Activated effector memory CD4-positive, alpha-beta T cell treated with anti-CD3 and anti-CD28 coated beads, Interleukin-2, amount 50 U/mL, for 16 hours (primary cell): ENCODE results near the gene FGF19.
"Not testable (repeated sequence)": the region's sequence is repeated elsewhere in the genome, so short reads cannot be mapped to it uniquely, and the experiment has no call there.

ENCODE experiments used
- DNase-seq: peaks from one replicate; pipeline ENCODE4 v3.0.0-alpha.2; 2020

Gene FGF19

DNA sequence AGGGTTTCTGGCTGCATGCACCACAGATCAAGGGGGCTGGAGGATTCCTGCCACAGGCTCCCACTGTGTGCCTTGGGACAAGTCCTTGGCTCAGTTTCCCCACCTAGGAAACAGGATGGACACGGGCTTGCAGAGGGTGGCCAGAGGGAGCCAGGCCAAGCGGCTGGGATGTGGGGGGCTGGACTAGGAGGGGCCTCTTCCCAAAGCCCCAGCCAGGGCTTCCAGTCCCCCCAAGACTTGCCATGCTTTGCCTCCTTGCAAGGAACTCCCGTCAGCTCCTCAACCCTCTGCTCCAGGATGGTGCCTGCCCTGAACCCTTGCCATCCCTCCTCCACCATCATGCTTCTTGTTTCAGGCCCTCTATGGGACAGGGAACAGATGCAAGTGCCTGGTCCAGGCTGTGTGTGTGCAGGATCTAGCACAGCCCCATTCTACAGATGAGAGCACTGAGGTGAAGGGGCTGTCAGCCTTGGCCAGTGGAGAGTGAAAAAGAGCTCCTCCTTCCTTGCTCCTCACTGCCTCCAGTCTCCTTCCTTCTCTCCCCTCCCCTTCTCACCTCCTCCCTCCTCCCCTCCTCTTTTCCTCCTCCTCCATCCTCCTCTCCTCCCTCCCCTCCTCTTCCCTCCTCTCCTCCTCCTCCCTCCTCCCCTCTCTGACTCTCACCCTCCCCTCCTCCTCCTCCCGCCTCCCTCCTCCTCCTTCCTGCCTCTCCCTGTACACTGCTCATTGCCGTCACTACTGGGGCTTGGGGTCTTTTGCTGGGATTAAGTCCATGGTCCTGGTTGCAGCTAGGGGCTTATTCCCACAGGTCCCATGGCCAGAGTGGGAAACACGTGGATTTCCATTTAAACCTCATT is 13.3 kb upstream of the FGF19 start:
- no peak for DNase-seq

DNA sequence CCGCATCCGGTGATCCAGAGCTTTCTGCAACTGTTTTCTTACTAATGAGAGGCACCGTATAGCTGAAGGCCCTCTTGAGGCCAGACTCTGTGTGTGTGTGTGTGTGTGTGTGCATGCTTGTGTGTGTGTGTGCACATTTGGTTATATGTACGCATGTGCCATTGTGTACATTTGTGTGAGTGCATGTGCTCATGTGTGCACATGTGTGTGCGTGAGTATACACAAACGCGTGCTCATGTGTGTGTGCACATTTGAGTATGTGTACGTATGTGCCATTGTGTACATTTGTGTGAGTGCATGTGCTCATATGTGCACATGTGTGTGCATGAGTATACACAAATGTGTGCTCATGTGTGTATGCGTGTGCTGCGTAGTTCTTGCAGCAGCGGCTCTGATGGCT is 12.3 kb upstream of the FGF19 start:
- no peak for DNase-seq

DNA sequence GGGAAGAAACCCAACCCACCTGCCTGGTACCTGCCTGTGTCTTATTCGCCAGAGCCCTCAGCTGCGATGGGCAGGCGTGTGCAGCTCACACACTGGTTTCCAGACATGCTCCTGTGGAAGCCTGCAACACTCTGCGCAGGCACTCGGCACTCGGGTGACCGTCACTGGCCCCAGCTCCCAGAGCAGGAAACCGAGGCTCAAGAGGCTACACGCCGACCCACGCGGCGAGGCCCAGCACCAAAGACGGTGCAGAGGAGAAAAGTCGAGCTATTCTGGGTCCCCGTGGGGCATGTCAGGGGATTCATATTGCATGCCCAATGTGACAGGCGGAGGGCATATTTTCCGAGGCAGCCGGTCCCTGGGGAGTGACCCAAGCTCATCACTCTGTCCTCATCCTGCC is 11.6 kb upstream of the FGF19 start:
- DNase-seq = no peak

DNA sequence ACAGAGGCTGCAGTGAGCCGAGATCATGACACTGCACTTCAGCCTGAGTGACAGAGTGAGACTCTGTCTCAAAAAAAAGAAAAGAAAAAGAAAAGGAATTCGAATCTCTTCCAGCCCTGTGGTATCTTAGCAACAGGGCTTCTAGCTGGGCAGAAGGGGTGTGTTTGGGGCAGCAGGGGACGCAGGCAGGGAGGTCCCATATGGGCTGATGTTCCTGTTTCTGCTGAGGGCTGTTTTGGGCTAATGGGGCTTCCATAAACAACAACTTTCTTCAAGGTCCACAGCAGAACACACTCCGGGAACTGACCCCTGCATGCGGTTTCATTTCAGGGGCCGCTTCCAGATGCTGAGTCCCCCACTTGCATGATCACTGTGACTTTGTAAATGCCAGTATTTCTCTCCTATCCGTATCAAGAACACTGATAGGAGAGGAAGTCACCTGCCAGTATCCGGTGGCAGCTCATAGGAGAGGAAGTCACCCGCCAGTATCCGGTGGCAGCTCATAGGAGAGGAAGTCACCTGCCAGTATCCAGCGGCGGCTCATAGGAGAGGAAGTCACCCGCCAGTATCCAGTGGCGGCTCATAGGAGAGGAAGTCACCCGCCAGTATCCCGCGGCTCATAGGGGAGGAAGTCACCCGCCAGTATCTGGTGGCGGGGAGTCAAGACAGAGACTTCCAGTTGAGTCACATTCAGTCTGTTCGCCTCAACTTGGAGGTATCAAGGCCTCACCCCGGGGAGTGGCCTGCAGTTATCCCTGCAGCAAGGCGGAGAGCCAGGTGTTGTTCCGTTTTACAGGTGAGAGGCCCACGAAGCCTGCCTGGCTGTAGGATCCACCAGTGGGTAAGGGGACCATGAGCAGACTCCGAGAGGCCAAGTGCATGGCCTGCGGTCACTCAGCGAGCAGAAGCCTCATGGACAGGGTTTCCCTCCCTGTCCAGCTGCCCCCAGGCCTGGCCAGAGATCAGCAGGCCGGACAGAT is 8.3 kb upstream of the FGF19 start:
- DNase-seq = no peak

DNA sequence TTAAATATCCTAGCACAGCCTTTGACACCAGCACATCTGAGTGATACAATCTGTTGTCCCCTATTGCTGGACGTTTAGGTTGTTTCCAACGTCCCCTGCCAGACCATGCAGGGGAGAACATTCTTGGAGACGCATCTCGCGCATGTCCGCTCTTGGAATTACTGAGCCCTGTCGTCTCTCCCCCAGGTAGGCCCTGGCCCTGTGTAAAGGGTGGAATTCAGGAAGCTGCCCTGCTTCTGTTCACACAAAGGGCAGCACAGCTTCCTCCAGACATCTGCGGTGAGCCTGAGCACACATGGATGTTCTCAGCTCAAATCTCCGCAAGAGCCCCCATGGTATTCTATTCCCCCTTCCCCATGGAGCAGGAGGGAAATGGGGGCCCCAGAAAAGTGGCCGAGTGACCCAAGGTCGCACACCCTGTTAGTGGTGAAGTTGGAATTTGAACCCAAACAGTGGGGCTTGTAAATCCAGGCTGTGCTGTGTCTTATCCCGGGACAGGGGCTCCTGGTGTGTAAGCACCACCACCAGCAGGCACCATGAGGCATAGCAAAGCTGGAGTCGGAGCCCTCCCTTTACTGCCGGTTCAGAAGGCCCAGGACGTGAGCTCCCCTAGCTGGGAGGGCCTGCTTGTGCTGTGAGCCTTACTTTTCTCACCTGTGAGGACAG is 5.0 kb upstream of the FGF19 start:
- no peak for DNase-seq

DNA sequence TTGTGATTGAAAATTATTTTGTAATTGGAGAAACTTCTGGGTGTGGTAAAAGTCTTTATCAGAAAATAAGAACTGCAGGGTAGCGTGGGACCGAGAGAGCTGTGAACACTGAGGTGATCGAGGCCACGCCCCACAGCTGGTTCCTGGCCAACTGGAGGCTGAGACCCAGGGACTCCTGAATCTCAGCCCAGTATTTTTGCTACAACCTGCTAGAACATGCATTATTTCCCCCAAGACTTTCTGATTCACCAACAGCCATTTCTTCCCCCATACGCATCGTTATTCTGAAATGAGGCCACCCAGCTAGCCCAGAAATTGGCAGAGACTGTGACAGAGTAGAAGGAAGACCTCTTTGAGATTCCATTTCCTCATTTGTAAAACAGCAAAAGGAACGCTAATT is 3.4 kb upstream of the FGF19 start:
- DNase-seq = no peak

DNA sequence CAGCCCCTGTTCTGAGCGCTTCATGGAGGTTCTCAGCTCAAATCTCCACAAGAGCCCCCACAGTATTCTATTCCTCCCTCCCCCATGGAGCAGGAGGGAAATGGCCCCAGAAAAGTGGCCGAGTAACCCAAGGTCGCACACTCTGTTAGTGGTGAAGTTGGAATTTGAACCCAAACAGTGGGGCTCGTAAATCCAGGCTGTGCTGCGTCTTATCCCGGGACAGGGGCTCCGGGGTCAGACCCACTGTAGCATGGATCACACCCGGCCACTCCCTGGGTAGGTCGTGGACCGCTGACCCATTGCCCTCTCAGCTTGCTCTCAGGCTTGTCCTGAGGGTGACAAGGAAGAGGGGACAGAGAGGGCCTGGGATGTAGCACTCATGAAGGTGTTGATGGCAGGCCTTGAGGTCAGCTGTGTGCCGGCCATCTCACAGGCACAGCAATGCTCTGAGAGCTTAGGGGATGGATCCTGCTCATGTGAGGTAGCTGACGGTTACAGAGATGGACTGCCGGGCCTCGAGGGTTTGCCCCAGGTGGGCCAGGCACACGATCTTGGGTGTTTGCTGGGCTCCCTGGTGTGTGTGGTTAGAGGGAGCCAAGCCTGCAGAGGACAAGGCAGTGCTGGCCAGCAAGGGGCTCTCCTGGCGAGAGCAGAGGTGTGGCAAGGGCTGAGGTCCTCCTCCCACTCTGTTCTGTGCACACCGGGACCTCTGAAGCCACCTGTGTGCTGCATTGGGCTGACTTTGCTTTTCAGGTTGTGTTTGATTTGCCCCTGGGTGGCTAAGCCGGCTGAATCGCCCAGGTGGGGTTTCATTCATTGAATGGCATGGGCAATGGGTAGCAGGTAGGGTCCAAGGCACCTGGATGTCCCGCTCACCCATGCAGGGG is 2.3 kb upstream of the FGF19 start:
- DNase-seq = no peak

DNA sequence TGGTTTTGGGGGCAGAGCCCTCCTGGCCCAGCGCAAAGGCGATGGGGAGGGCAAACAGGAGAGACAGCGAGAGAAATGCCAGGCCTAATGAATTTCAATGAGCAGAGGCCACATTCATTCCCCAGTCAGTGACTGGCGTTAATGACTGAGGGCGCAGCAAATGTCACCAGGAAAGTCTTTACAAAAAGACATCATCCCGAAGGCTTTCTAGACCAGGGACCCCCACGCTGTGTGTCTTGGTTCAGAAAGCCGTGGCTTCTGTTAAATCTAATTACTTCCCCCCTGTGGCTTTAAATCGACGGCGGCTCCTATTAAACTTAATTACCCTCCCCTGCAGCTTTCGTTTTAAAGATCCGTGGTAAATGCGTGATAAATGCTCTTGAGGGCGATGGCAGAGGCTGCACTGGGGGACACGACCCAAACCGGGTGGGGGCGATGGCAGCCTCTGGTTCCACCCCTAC is 1.6 kb upstream of the FGF19 start:
- DNase-seq = no peak

DNA sequence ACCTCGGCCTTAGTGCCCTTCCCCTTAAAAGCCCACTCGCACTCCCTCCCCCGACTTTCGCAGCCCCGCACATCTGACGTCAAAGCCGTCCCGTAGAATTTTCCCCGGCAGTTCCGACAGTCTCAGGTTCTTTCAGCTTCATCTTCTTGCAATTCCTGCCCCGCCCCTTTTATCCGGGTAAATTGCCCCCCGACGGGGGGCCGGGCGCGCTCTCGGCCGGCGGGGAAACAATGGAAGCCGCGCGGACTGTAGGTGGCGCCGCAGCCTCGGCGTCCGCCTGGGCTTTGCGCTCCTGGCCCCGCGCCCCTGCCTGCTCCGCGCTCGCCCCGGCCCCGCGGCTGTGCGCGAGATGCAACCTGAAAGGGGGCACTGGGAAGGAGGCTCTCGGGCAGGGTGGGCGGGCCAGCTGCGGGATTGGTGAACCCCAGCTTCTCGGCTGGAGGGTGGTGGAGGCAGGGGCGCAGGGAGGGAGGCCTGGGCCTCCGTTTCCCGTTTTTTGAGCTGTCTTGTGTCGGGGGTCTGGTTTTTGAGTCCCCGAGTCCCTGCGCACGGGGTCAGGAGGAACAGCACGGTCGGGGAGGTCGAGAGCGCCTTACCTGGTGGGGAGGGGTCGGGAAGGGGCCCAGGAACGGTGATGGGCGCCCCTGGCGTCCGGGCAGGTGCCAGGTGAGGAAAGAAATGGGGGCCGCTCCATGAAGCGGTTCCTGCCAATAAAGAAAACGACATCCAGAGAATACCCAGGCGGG is 859 bp upstream of the FGF19 start:
- no peak for DNase-seq

DNA sequence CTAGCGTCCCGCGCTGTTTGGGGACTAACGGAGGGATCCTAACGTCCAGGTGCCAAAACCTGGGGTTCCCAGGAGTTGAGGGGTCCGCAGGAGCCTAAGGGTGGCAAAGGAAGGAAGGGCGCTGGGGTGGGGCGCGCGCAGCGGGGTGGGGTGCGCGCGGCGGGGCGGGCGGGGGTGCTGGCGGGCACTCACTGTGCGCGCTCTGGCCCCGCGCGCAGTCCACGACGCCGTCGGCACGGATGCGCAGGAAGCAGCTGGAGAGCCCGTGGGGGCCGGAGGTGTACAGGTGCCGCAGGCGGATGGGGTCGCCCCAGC is 412 bp downstream of the FGF19 start:
- no peak for DNase-seq

DNA sequence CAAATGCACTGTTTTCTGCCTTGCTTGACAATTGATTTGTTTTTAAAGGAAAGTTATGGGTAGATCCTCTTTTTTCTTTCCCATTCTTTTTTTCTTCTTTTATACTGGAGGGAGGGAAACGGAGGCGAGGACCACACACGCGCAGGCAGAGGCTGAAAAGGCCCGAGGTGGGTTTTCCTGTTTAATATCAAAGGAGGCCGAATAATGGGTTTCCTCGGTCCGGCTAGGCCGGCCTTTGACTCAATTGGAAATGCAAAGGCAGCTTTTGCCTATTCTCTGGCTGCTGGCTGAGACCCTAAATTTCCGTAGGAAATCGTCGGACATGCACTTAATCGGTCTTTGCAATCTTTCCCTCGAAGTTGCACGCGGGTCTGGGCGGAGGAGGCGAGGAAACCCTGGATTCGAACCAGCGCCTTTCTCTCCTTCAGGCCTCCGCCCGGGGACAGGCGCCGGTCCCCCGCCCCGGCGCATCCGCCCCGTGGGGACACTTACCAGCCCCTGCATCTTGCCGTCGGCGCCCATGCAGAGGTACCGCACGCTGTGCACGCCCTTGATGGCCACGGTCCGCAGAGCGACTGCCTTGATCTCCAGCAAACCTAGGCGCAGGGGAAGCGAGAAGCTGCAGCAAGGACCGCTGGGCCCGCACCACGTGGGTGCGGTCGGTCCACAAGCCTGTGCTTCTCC is 911 bp downstream of the FGF19 start:
- no peak for DNase-seq

DNA sequence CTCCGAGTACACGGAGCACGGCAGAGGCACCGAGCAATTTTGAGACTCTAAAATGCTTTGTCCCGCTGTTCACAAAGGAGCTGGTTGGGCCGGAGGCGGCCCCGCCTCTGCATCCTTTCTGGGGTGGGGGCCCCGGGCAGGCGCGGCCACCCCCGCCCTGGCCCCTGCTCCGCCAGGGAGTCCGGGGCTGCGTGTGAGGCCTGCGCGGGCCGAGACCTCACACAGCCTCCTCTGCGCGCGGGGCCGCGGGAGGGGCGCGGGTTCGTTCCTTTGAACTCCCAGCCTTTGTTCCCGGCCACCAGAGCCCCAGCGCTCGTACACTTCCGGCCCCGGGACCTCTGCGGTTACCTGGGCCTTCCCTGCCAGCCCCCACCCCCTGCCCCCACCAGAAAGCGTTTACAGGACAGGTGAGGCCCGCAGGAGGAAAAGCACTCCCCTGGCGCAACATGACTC is 1.6 kb downstream of the FGF19 start:
- DNase-seq = no peak

DNA sequence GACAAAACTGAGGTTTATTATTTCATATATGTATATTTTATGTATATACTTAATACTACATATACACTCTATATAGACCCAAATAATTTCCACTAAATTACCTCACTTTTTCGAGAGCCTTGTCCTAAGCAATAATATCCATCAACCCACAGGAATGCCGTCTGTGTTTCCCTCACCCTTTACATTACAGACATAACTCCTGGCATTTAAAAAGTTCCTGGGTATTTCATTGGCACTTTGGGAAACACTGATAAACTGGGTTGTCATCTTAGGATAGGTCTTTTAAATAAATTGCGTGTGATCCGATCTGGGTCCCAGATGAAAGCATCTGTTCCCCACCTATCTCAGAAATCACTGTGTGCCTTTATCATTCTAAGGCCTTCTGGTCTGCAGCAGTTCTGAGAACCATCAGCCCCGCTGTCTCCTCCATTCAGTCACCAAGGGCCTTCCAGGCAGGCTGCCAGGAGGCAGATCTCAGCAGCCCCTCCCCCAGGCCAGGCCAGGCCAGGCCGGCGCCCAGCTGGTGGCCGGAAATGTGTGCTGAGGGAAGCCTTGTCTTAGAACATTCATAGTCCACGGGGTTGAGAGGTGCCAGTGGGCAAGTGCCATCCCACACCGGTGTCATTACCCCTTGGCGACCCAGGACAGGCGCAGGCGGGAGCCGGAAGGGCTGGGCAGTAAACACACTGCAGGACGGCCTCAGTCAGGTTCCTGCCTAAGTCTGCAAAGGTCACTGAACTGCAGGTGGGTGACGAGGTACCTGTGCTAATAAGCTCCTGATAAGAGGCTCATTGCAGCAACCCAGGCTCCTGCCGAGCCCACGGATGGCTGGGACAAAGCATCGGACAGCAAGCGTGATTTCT is 3.3 kb downstream of the FGF19 start:
- DNase-seq = peak; percentile 36

DNA sequence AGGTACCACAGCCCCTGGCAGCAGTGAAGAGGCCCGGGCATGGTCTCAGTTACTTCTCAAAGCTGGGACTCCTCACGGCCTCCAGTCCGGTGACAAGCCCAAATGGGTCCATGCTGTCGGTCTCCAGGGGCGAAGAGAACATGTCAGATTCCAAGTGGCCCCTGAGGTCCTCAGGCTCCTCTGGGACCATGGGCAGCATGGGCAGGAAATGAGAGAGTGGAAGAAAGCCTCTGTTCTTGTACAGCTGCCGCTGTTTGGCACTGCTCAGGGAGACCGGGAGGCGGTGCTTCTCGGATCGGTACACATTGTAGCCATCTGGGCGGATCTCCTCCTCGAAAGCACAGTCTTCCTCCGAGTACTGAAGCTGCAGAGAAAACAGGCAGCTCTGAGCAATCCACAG is 4.6 kb downstream of the FGF19 start:
- DNase-seq = peak; percentile 41

DNA sequence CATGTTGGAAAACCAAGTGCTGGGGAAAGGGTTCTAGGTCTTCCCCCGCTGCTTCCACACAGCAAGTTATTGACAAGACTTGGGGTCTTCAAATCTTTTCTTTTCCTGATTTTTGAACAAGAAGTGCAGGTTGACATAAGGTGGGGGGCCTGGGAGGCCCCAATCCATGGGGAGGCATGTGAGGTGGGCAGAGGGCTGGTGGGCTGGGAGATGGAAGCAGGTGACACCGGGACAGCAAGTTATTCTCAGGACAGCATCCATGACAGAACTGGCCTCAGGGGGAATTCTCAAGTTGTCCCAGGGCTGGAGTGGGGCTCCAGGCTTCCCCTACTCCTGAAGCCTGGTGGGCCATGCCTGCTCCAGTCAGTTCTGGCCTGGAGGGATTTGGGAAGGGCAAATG is 5.5 kb downstream of the FGF19 start:
- peak; percentile 36 for DNase-seq

DNA sequence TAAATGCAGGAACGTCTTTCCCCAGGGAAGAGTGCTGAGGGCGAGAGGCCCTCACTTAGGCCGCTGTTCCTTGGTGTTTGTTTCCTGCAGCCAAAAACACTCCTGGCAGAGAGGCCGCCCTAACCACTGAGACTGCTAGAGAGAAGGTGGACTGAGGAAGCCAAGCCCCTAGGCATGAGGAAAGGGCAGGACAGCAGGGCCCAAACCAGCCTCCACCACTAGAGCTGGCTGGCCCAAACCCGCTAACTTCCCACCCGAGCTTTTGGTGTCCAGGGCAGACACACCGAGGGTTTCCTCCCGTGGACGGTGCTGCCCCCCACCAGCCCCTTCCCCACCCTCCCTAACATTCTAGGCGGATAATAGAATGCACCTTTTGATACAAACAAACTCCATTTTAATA is 6.0 kb downstream of the FGF19 start:
- DNase-seq = peak; percentile 25

DNA sequence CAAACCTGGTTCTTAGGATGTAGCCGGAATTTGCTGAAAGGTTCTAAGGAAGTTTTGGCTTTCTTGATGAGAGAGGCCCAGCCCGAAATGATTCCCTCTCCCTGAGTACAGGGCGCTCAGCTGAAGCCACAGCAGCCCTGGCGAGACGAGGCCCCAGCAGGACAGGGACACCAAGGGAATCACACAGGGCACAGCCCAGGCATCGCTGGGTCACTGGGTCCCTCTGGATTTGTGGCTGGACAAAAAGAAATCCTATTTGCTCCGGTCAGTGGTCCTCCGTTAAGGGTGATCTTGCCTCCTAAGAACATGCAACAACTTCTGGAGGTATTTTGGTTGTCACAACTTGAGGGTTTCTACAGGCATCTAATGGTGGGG is 6.4 kb downstream of the FGF19 start:
- DNase-seq = peak; percentile 44

DNA sequence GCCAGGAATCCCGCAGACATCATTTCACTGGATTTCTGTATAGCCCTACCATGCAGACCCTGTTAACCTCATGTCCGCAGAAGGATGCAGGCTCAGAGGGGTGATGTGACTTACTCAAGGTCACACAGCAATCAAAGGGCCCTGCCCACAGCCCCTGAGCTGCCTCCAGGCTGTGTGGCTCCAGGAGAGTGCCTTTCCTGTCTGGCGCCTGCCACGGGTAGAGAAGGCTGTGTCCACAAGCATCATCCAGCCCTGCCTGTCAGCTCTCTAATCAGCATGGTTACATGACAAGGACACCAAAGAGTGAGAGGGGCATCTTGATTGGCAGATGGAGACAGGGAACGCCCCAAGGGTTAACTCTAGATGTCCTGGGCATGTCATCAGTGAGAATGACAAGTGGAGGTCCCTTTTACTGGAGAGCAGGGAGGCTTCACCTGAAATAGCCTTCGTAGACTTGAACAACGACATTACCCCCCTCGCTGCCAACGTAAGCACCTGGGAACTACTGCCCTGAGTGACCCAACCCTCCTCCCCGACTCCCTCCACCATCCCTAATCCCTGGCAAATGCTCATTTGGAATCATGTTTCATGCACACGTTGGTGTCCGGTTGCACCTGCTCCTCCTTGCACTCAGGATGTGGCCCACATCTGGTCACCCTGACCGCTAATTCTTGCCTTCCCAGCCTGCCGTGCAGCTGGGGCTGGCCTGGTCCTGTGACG is 6.9 kb downstream of the FGF19 start:
- peak; percentile 44 for DNase-seq

DNA sequence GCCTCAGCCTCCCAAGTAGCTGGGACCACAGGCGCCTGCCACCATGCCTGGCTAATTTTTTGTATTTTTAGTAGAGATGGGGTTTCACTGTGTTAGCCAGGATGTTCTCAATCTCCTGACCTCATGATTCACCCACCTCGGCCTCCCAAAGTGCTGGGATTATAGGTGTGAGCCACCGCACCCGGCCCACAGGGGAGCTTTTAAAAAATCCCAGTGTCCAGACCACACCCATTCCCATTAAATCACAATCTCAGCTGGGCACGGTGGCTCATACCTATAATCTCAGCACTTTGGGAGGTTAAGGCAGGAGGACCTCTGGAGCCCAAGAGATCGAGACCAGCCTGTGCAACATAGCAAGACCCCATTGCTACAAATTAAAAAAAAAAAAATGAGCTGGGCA is 7.8 kb downstream of the FGF19 start:
- DNase-seq = not testable (repeated sequence)
